H1 (cell line): ENCODE results near the gene VPS13D. TPM values are rescaled to one million over a fixed set of nuclear protein-coding genes. Genes with fewer than 3 reads are reported as not detected.

ENCODE experiments used
- CTCF ChIA-PET: fragments of 300-600 bp; sonication (Branson Sonifier 250); formaldehyde crosslinking; loops from one replicate; lab custom pipeline; 2021; ENCODE audit not compliant: partially characterized antibody; lab: Charles Lee
- POLR2A ChIA-PET: fragments of 300-600 bp; sonication (Branson Sonifier 250); formaldehyde crosslinking; loops from one replicate; lab custom pipeline; 2021; ENCODE audit warnings: inconsistent platforms; ENCODE audit not compliant: partially characterized antibody; lab: Charles Lee
- DNase-seq, 2 experiments: peaks; one replicate each; pipeline versions ENCODE4 v3.0.0 to v3.0.0-alpha.2; 2010 to 2022; ENCODE audit warnings: low spot score in 2 of 2, low read depth in 1 of 2, mixed read lengths in 1 of 2
- FAIRE-seq: peaks from 2 replicates; lab custom pipeline; 2011; peaks lifted over from hg19 to GRCh38; lab: Jason Lieb, UNC
- H2AFZ ChIP-seq: 2 replicates; pipeline ENCODE4 v1.8.1; 2012; ENCODE audit warnings: low read length, inconsistent platforms
- H2AK5ac ChIP-seq: 2 replicates; pipeline ENCODE4 v1.6.1; 2013; ENCODE audit warnings: low read depth, low read length
- H2BK120ac ChIP-seq: replicated peaks from 2 replicates; pipeline ENCODE3; 2013; ENCODE audit warnings: low read depth, low read length, inconsistent platforms
- H2BK12ac ChIP-seq: 2 replicates; pipeline ENCODE4 v1.6.1; 2013; ENCODE audit warnings: low read depth, low read length
- H2BK15ac ChIP-seq: 2 replicates; pipeline ENCODE4 v1.6.1; 2013; ENCODE audit warnings: low read length
- H2BK20ac ChIP-seq: 2 replicates; pipeline ENCODE4 v1.6.1; 2013; ENCODE audit warnings: low read length
- H2BK5ac ChIP-seq: 2 replicates; pipeline ENCODE4 v1.6.1; 2013; ENCODE audit warnings: low read depth, low read length
- H3K14ac ChIP-seq: 2 replicates; pipeline ENCODE4 v1.6.1; 2013; ENCODE audit warnings: inconsistent platforms; ENCODE audit not compliant: insufficient read length
- H3K18ac ChIP-seq: 2 replicates; pipeline ENCODE4 v1.6.1; 2013; ENCODE audit warnings: low read length; ENCODE audit errors: extremely low read depth
- H3K23ac ChIP-seq: 2 replicates; pipeline ENCODE4 v1.6.1; 2013; ENCODE audit warnings: inconsistent platforms; ENCODE audit not compliant: insufficient read length
- H3K23me2 ChIP-seq: 2 replicates; pipeline ENCODE4 v1.6.1; 2013; ENCODE audit warnings: low read depth, low read length
- H3K27ac ChIP-seq: 2 replicates; pipeline ENCODE4 v1.6.1; 2011; ENCODE audit warnings: low read depth, low read length, inconsistent platforms
- H3K27me3 ChIP-seq, 4 experiments: replicated peaks in 1 of 4; 1 replicate in 1 of 4; 2 replicates in 3 of 4; pipeline versions ENCODE4 v1.6.1 to v1.8.1; 2011 to 2013; ENCODE audit warnings: low read length in 3 of 4, mild to moderate bottlenecking in 3 of 4, inconsistent platforms in 2 of 4, mixed read lengths in 2 of 4, moderate library complexity in 1 of 4; ENCODE audit not compliant: control insufficient read depth in 3 of 4, insufficient read depth in 3 of 4; ENCODE audit errors: extremely low read depth in 1 of 4
- H3K36me3 ChIP-seq, 4 experiments: 2 replicates each; pipeline versions ENCODE4 v1.6.1 to v1.8.1; 2011 to 2013; ENCODE audit warnings: mild to moderate bottlenecking in 4 of 4, low read length in 3 of 4, moderate library complexity in 2 of 4, control low read depth in 1 of 4, inconsistent platforms in 1 of 4; ENCODE audit not compliant: insufficient read depth in 4 of 4, control insufficient read depth in 2 of 4
- H3K4ac ChIP-seq: replicated peaks from 2 replicates; pipeline ENCODE3; 2013; ENCODE audit warnings: low read length, low read depth, mixed read lengths, inconsistent platforms; ENCODE audit not compliant: insufficient read length
- H3K4me1 ChIP-seq, 4 experiments: replicated peaks in 1 of 4; 1 replicate in 1 of 4; 2 replicates in 3 of 4; pipeline versions ENCODE4 v1.6.1 to v1.8.1; 2011 to 2013; ENCODE audit warnings: low read length in 3 of 4, inconsistent platforms in 2 of 4, mixed read lengths in 1 of 4; ENCODE audit not compliant: insufficient read depth in 4 of 4, control insufficient read depth in 3 of 4
- H3K4me2 ChIP-seq, 2 experiments: 2 replicates each; pipeline versions ENCODE4 v1.6.1 to v1.8.1; 2011 to 2013; ENCODE audit warnings: low read depth in 2 of 2, low read length in 2 of 2, control low read depth in 1 of 2, inconsistent platforms in 1 of 2, mild to moderate bottlenecking in 1 of 2; ENCODE audit not compliant: insufficient read depth in 1 of 2
- H3K4me3 ChIP-seq, 4 experiments: fragments of 200-600, 300-600 bp in 1 of 4; sonication (generic), shearing (Covaris generic), sonication (Bioruptor Twin) in 1 of 4; 2 replicates each; pipeline versions ENCODE4 v1.5.1 to v1.8.1; 2011 to 2016; ENCODE audit warnings: low read length in 4 of 4, low read depth in 3 of 4, control low read depth in 2 of 4, inconsistent platforms in 2 of 4, mild to moderate bottlenecking in 2 of 4, mixed read lengths in 1 of 4, moderate library complexity in 1 of 4; ENCODE audit not compliant: insufficient read depth in 2 of 4; ENCODE audit errors: extremely low read depth in 1 of 4
- H3K56ac ChIP-seq: replicated peaks from 2 replicates; pipeline ENCODE3; 2013; ENCODE audit warnings: low read depth, mild to moderate bottlenecking, mixed read lengths, low read length, inconsistent platforms; ENCODE audit not compliant: insufficient read length
- H3K79me1 ChIP-seq: 2 replicates; pipeline ENCODE4 v1.6.1; 2013; ENCODE audit warnings: low read depth, low read length, control low read depth
- H3K79me2 ChIP-seq, 2 experiments: 2 replicates each; pipeline versions ENCODE4 v1.6.1 to v1.8.1; 2012 to 2013; ENCODE audit warnings: low read length in 2 of 2, mild to moderate bottlenecking in 2 of 2, inconsistent platforms in 1 of 2; ENCODE audit not compliant: insufficient read depth in 2 of 2, control insufficient read depth in 1 of 2
- H3K9ac ChIP-seq, 4 experiments: replicated peaks in 1 of 4; 1 replicate in 1 of 4; 2 replicates in 3 of 4; pipeline versions ENCODE4 v1.6.1 to v1.8.1; 2011 to 2013; ENCODE audit warnings: low read depth in 3 of 4, low read length in 3 of 4, control low read depth in 2 of 4, mild to moderate bottlenecking in 2 of 4, moderate library complexity in 2 of 4, inconsistent platforms in 1 of 4; ENCODE audit errors: extremely low read depth in 1 of 4
- H3K9me3 ChIP-seq, 2 experiments: 2 replicates each; pipeline versions ENCODE4 v1.6.1 to v1.8.1; 2012 to 2013; ENCODE audit warnings: mild to moderate bottlenecking in 2 of 2, moderate library complexity in 2 of 2, control low read depth in 1 of 2, inconsistent platforms in 1 of 2, low read depth in 1 of 2, low read length in 1 of 2, mixed read lengths in 1 of 2; ENCODE audit not compliant: insufficient read depth in 2 of 2
- H4K20me1 ChIP-seq, 2 experiments: replicated peaks in 1 of 2; 2 replicates each; pipeline versions ENCODE3 to v1.8.1; 2011 to 2013; ENCODE audit warnings: inconsistent platforms in 2 of 2, low read length in 2 of 2, mild to moderate bottlenecking in 1 of 2; ENCODE audit not compliant: insufficient read depth in 2 of 2, control insufficient read depth in 1 of 2
- H4K5ac ChIP-seq: 2 replicates; pipeline ENCODE4 v1.6.1; 2013; ENCODE audit warnings: low read length, low read depth, mixed read lengths, inconsistent platforms; ENCODE audit not compliant: insufficient read length
- H4K8ac ChIP-seq: 2 replicates; pipeline ENCODE4 v1.8.0; 2013; ENCODE audit warnings: mild to moderate bottlenecking, moderate library complexity, low read length, inconsistent platforms; ENCODE audit not compliant: insufficient read depth; ENCODE audit errors: extremely low read depth
- H4K91ac ChIP-seq: replicated peaks from 2 replicates; pipeline ENCODE3; 2013; ENCODE audit warnings: low read length, mixed read lengths, inconsistent platforms; ENCODE audit not compliant: insufficient read length
- EZH2 ChIP-seq: fragments of 200-600 bp; sonication (generic); IDR thresholded peaks from 2 replicates; pipeline ENCODE4 v1.7.1; 2012; ENCODE audit warnings: low read depth, mild to moderate bottlenecking, moderate library complexity, low read length, inconsistent platforms; ENCODE audit not compliant: severe bottlenecking
- polyA plus RNA-seq, 7 experiments: library from polyadenylated mRNA; depleted of rRNA in 3 of 7; stranded (reverse) in 5 of 7; unstranded in 2 of 7; fragments of >200 nt in 5 of 7; fragments of 200-250 nt in 2 of 7; gene quantifications; 1 replicate in 5 of 7; 2 replicates in 1 of 7; 4 replicates in 1 of 7; pipeline versions ENCODE4 v1.2.1 to v1.2.3, GENCODE V29; 2011 to 2013; ENCODE audit warnings: missing spikeins in 2 of 7, mixed read lengths in 2 of 7
- total RNA-seq: library from RNA; stranded (reverse); fragmentation: NEBNext Ultra II Directional; extraction: Animal tissue kit (Norgen Biotek cat#: 25700); gene quantifications from 2 replicates; pipeline ENCODE4 v1.2.1, GENCODE V29; 2021
- TF ChIP-seq, protein P1 (sequence below), 3 experiments: IDR thresholded peaks; 1 replicate in 2 of 3; 2 replicates in 1 of 3; pipeline versions ENCODE4 v1.5.1 to v1.6.1; 2011; ENCODE audit warnings: low read length in 3 of 3, mild to moderate bottlenecking in 3 of 3, inconsistent platforms in 2 of 3, low read depth in 1 of 3, moderate library complexity in 1 of 3; ENCODE audit not compliant: insufficient read depth in 1 of 3; ENCODE audit errors: control extremely low read depth in 1 of 3

Gene VPS13D
- total and polyA plus RNA-seq, 2 of the 8 experiments (the other 6 are each of a cell fraction or from before 2014, with no cell fraction given) = 10.9 to 31.2 TPM

DNA sequence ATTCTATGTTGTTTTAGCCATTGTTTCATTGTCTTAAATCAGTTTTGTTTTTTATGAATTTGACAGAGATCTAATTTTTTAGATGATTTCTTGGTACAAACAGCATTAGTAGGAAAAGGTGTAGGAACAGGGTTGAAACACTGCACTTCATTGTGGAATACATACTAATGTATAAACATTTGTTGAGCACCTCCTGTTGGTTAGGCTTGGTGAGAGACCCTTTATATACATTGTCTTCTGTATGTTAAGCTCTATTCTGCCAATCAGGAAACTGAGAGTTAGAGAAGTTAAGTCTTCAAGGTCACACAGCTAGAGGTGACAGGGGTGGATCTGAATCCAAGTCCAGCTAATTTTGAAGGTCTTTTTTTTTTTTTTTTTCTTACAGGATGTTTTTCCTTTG, 192.7 kb downstream of the VPS13D start:
- H2BK12ac ChIP-seq = no peak overlapping the region
- no peaks in the 10 kb centered on the region for H3K79me1 ChIP-seq
- H3K27me3 ChIP-seq = no peaks in the 10 kb centered on the region
- H2BK20ac ChIP-seq = no peak overlapping the region
- no peak overlapping the region for H4K91ac ChIP-seq
- H3K36me3 ChIP-seq = 0 out of 8 replicates have a peak, but pooled peaks cover 0 to 3% (median 0%) of the 10 kb centered on the region in 4 experiments
- no peak overlapping the region for H3K56ac ChIP-seq
- H2BK5ac ChIP-seq = no peak overlapping the region
- no peak overlapping the region for H3K4ac ChIP-seq
- H3K27ac ChIP-seq = no peak overlapping the region
- no peak overlapping the region for H4K5ac ChIP-seq
- H4K8ac ChIP-seq = no peak overlapping the region
- no peaks in the 10 kb centered on the region for H3K79me2 ChIP-seq
- TF ChIP-seq, protein P1, sequence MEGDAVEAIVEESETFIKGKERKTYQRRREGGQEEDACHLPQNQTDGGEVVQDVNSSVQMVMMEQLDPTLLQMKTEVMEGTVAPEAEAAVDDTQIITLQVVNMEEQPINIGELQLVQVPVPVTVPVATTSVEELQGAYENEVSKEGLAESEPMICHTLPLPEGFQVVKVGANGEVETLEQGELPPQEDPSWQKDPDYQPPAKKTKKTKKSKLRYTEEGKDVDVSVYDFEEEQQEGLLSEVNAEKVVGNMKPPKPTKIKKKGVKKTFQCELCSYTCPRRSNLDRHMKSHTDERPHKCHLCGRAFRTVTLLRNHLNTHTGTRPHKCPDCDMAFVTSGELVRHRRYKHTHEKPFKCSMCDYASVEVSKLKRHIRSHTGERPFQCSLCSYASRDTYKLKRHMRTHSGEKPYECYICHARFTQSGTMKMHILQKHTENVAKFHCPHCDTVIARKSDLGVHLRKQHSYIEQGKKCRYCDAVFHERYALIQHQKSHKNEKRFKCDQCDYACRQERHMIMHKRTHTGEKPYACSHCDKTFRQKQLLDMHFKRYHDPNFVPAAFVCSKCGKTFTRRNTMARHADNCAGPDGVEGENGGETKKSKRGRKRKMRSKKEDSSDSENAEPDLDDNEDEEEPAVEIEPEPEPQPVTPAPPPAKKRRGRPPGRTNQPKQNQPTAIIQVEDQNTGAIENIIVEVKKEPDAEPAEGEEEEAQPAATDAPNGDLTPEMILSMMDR (IDR thresholded peaks at IDR 0.05; ENCODE audit: control extremely low read depth in 1 of 3, insufficient read depth in 1 of 3, low read depth in 1 of 3, low read length in 3 of 3) = peak in 1 of 3 experiments; percentile 26; a peak in 1 of 4 replicates
- TF ChIP-seq EZH2 = no peak
- H3K23ac ChIP-seq = no peak overlapping the region
- no peaks in the 10 kb centered on the region for H3K9me3 ChIP-seq
- H3K23me2 ChIP-seq = no peaks in the 10 kb centered on the region
- no peak overlapping the region for H2AFZ ChIP-seq
- no peaks in the 10 kb centered on the region for H4K20me1 ChIP-seq
- no peak overlapping the region for H2BK15ac ChIP-seq
- CTCF ChIA-PET = interaction anchor here (0.6 to 3.6 kb wide), 7 partner anchors 9 to 341 kb away, joined by 3 to 13 read pairs (median 3); no protein-coding TSS in a partner anchor
- H3K9ac ChIP-seq = no peak overlapping the region
- H2BK120ac ChIP-seq = no peak overlapping the region
- POLR2A ChIA-PET = interaction anchor here (1.3 kb wide), 1 partner anchor 23 kb away, joined by 4 read pairs; no protein-coding TSS in a partner anchor
- H2AK5ac ChIP-seq = no peak overlapping the region
- FAIRE-seq = no peak
- no peak overlapping the region for H3K14ac ChIP-seq
- no peak overlapping the region for H3K4me2 ChIP-seq
- H3K18ac ChIP-seq = no peak overlapping the region
- no peak overlapping the region for H3K4me3 ChIP-seq
- H3K4me1 ChIP-seq = 0 out of 7 replicates have a peak, but pooled peaks cover 0 to 2% (median 0%) of the 10 kb centered on the region in 4 experiments
- DNase-seq = no peak
